Subcutaneous abdominal adipose tissue (tissue), 5 donors: ENCODE data around the gene C16orf90.

Experiments used
- H3K27ac ChIP-seq: one replicate; pipeline ENCODE4 v1.7.0; 2013; ENCODE audit warnings: low read depth, mild to moderate bottlenecking, inconsistent platforms, low read length, moderate library complexity
- H3K27me3 ChIP-seq, 5 donors: one replicate each; pipeline ENCODE4 v1.7.0; 2013; ENCODE audit warnings: low read length in 5 of 5, inconsistent platforms in 1 of 5; ENCODE audit not compliant: control insufficient read depth in 5 of 5, insufficient read depth in 4 of 5
- H3K36me3 ChIP-seq, 5 donors: one replicate each; pipeline ENCODE4 v1.7.0; 2013; ENCODE audit warnings: low read length in 5 of 5; ENCODE audit not compliant: control insufficient read depth in 5 of 5, insufficient read depth in 5 of 5
- H3K4me1 ChIP-seq, 5 donors: one replicate each; pipeline ENCODE4 v1.7.0; 2013; ENCODE audit warnings: low read length in 5 of 5, mild to moderate bottlenecking in 3 of 5, moderate library complexity in 1 of 5; ENCODE audit not compliant: control insufficient read depth in 5 of 5, insufficient read depth in 5 of 5
- H3K4me3 ChIP-seq, 5 donors: one replicate each; pipeline ENCODE4 v1.7.0; 2013; ENCODE audit warnings: low read length in 5 of 5, low read depth in 1 of 5
- H3K9ac ChIP-seq, 5 donors: one replicate each; pipeline ENCODE4 v1.7.0; 2013; ENCODE audit warnings: low read length in 5 of 5, mild to moderate bottlenecking in 4 of 5, moderate library complexity in 3 of 5
- H3K9me3 ChIP-seq, 5 donors: one replicate each; pipeline ENCODE4 v1.7.0; 2013; ENCODE audit warnings: low read length in 5 of 5; ENCODE audit not compliant: control insufficient read depth in 5 of 5
- donor health status: healthy.
- donor health status: healthy.
- donor health status: healthy.
- donor health status: healthy.
- donor health status: healthy.

Gene C16orf90

GRCh38 chr16:3458278-3458851, 36.9 kb downstream of the C16orf90 start:
- H3K27ac ChIP-seq, result peak overlapping the region; percentile 86
- no peaks in the 10 kb centered on the region for H3K9me3 ChIP-seq
- H3K4me1 ChIP-seq, result peaks cover 5 to 52% (median 39%) of the 10 kb centered on the region in 5 donors
- H3K9ac ChIP-seq, result peak overlapping the region; percentile 77 to 99 (median 95)
- H3K4me3 ChIP-seq, result peak overlapping the region; percentile 66 to 96 (median 83)
- no peaks in the 10 kb centered on the region for H3K36me3 ChIP-seq
- H3K27me3 ChIP-seq, result no peaks in the 10 kb centered on the region

GRCh38 chr16:3457434-3458252, 37.6 kb downstream of the C16orf90 start:
- Histone ChIP-seq H3K4me3 (peak overlapping the region; percentile 64 to 96 (median 83)), H3K27ac (peak overlapping the region; percentile 86), H3K9me3 (no peaks in the 10 kb centered on the region), H3K4me1 (peaks cover 5 to 52% (median 39%) of the 10 kb centered on the region in 5 donors), H3K9ac (peak overlapping the region; percentile 44 to 96 (median 90)), H3K27me3 (no peaks in the 10 kb centered on the region), H3K36me3 (no peaks in the 10 kb centered on the region)

GRCh38 chr16:3454631-3455147, 40.6 kb downstream of the C16orf90 start:
- no peak overlapping the region for H3K27ac ChIP-seq
- H3K4me3 ChIP-seq, result no peak overlapping the region

GRCh38 chr16:3454093-3454492, 41.2 kb downstream of the C16orf90 start:
- Histone ChIP-seq H3K36me3 (peaks cover 0 to 6% (median 4%) of the 10 kb centered on the region in 5 donors), H3K4me1 (peaks cover 5 to 28% (median 19%) of the 10 kb centered on the region in 5 donors), H3K9me3 (no peaks in the 10 kb centered on the region), H3K27ac (no peak overlapping the region), H3K9ac (no peak overlapping the region), H3K27me3 (no peaks in the 10 kb centered on the region), H3K4me3 (no peak overlapping the region)

More at GRCh38 chr16:3454631-3455147, 40.6 kb downstream of the C16orf90 start:
- H3K36me3 ChIP-seq, result peaks cover 0 to 6% (median 4%) of the 10 kb centered on the region in 5 donors
- H3K4me1 ChIP-seq, result peaks cover 5 to 34% (median 25%) of the 10 kb centered on the region in 5 donors
- no peaks in the 10 kb centered on the region for H3K27me3 ChIP-seq
- no peaks in the 10 kb centered on the region for H3K9me3 ChIP-seq
- no peak overlapping the region for H3K9ac ChIP-seq

- Histone ChIP-seq H3K9me3 (peaks cover 0 to 7% (median 3%) of the 10 kb centered on the region in 5 donors), H3K27ac (peak overlapping the region; percentile 54), H3K36me3 (peaks cover 2 to 24% (median 7%) of the 10 kb centered on the region in 5 donors), H3K9ac (peak overlapping the region; percentile 49 to 90 (median 74)), H3K27me3 (no peaks in the 10 kb centered on the region), H3K4me3 (peak overlapping the region; percentile 72 to 91 (median 78)), H3K4me1 (peaks cover 7 to 17% (median 16%) of the 10 kb centered on the region in 5 donors)
Observed at GRCh38 chr16:3444032-3444388, 51.3 kb downstream of the C16orf90 start.
